Pancreas (tissue), 10 donors: ENCODE measurements around the gene ARV1. TPM values are rescaled to one million over a fixed set of nuclear protein-coding genes. Genes with fewer than 3 reads are reported as not detected.

Experiments
- ATAC-seq, 4 donors: fragments of 200-7000 bp; cut with Tn5 transposase; one replicate each; pipeline versions ENCODE4 v1.8.0 to v1.9.1; 2020; ENCODE audit warnings: mild to moderate bottlenecking in 4 of 4, moderate library complexity in 4 of 4
- DNase-seq, 6 donors: peaks; one replicate each; pipeline ENCODE4 v3.0.0-alpha.2; 2020
- FAIRE-seq: peaks from 2 replicates; lab custom pipeline; 2012; peaks lifted over from hg19 to GRCh38; lab: Jason Lieb, UNC
- H3K27ac ChIP-seq, 4 donors: fragments of 200-600 bp; sonication (generic); 1 replicate in 3 of 4; 2 replicates in 1 of 4; pipeline versions ENCODE4 v1.5.0 to v1.8.0; 2020
- H3K27me3 ChIP-seq, 4 donors: fragments of 200-600 bp; one replicate each; pipeline ENCODE4 v1.8.0; 2021
- H3K36me3 ChIP-seq, 3 donors: fragments of 200-600 bp; sonication (generic) in 1 of 3; one replicate each; pipeline versions ENCODE4 v1.5.0 to v1.8.0; 2020 to 2021
- H3K4me1 ChIP-seq, 3 donors: fragments of 200-600 bp; one replicate each; pipeline ENCODE4 v1.8.0; 2021
- H3K4me3 ChIP-seq, 4 donors: fragments of 200-600 bp; sonication (generic) in 2 of 4; one replicate each; pipeline versions ENCODE4 v1.5.0 to v1.8.0; 2020 to 2021
- H3K9me3 ChIP-seq, 4 donors: fragments of 200-600 bp; one replicate each; pipeline ENCODE4 v1.8.0; 2021
- CTCF ChIP-seq, 4 donors: fragments of 200-600 bp; sonication (generic) in 3 of 4; IDR thresholded peaks; one replicate each; pipeline versions ENCODE4 v1.5.0 to v1.8.0; 2021; ENCODE audit warnings: antibody characterized with exemption in 4 of 4
- WGBS, 2 donors: extraction: QIAGEN DNeasy Blood & Tissue Kit; methylation state at CpG; one replicate each; pipeline ENCODE4 v1.1.7; 2013; 5-methylcytosine and 5-hydroxymethylcytosine counted together
- intact Hi-C, 3 donors: fragments of 100-400 bp; cut with DNase I; formaldehyde crosslinking; loops; one replicate each; pipeline versions ENCODE4 v1.11.1 to v1.14.2; 2022
- polyA plus RNA-seq, 2 donors: library from polyadenylated mRNA; stranded (reverse); fragments of 200-250 nt; gene quantifications; one replicate each; pipeline ENCODE4 v1.2.3, GENCODE V29; 2013
- total RNA-seq, 6 donors: library from RNA; stranded (reverse); fragmentation: NEBNext Ultra II Directional in 4 of 6; extraction: Animal tissue kit (Norgen Biotek cat#: 25700) in 4 of 6; gene quantifications; one replicate each; pipeline versions ENCODE4 v1.2.1 to v1.2.4, GENCODE V29; 2021 to 2023
- donor health status: healthy with polysubstance abuse.
- donor health status: DM: no; HTN: no; CAD: no; lungs with moderate emphysema.
- donor health status: DM: no; HTN: no; CAD: no.
- donor health status: control.
- donor health status: control.
- donor health status: Bipolar disorder and iron deficiency.
- donor health status: DM: yes; HTN: yes; CAD: no.
- donor health status: DM: no; HTN: no; CAD: no.
- donor health status: DM: no; HTN: no; CAD: no.
- donor health status: DM: yes; HTN: yes; CAD: no.

ARV1 gene
- total and polyA plus RNA-seq, 8 donors: 7.4 to 20.1 (median 9.0) TPM

- Histone ChIP-seq H3K27ac (peak overlapping the region in 1 of 4 donors; percentile 28), H3K9me3 (no peaks in the 10 kb centered on the region), H3K4me3 (no peak overlapping the region), H3K4me1 (peaks cover 0 to 28% (median 14%) of the 10 kb centered on the region in 3 donors), H3K36me3 (no peaks in the 10 kb centered on the region), H3K27me3 (no peaks in the 10 kb centered on the region)
- intact Hi-C loops: no loop called here
- 54 to 55% methylated on average over 1 of the region's 1 CpG for WGBS, 2 donors
- DNase-seq: no peak
- ATAC-seq: peak in 2 of 4 donors; percentile 38 to 49
- FAIRE-seq: no peak
- TF ChIP-seq CTCF (IDR thresholded peaks at IDR 0.05): no peak
Measured at GRCh38 chr1:230972855-230973271, 6.0 kb upstream of the ARV1 start.

- 84 to 85% methylated on average over 3 of the region's 3 CpGs for WGBS, 2 donors
- Histone ChIP-seq H3K9me3 (no peaks in the 10 kb centered on the region), H3K27me3 (no peaks in the 10 kb centered on the region), H3K36me3 (no peaks in the 10 kb centered on the region), H3K4me1 (peaks cover 0 to 32% (median 14%) of the 10 kb centered on the region in 3 donors), H3K27ac (no peak overlapping the region), H3K4me3 (no peak overlapping the region)
- ATAC-seq: no peak
- no peak for DNase-seq
- TF ChIP-seq CTCF (IDR thresholded peaks at IDR 0.05): no peak
- intact Hi-C loops: no loop called here
- no peak for FAIRE-seq
Measured at GRCh38 chr1:230975636-230976035, 3.3 kb upstream of the ARV1 start.

- intact Hi-C loops: no loop called here
- no peak for TF ChIP-seq CTCF (IDR thresholded peaks at IDR 0.05)
Measured at GRCh38 chr1:230976360-230976759, 2.5 kb upstream of the ARV1 start.

GRCh38 chr1:230976825-230977747, 1.8 kb upstream of the ARV1 start:
- 48 to 49% methylated on average over 14 of the region's 14 CpGs for WGBS, 2 donors

More at GRCh38 chr1:230976360-230976759, 2.5 kb upstream of the ARV1 start:
- Histone ChIP-seq H3K4me1 (peaks cover 0 to 32% (median 14%) of the 10 kb centered on the region in 3 donors), H3K4me3 (no peak overlapping the region), H3K36me3 (no peaks in the 10 kb centered on the region), H3K27ac (no peak overlapping the region), H3K27me3 (no peaks in the 10 kb centered on the region), H3K9me3 (no peaks in the 10 kb centered on the region)
- ATAC-seq (no peak), FAIRE-seq (no peak), DNase-seq (no peak)
- WGBS, 2 donors: 86 to 92% methylated on average over 4 of the region's 4 CpGs

More at GRCh38 chr1:230976825-230977747, 1.8 kb upstream of the ARV1 start:
- no peak for DNase-seq
- intact Hi-C loops: no loop called here
- H3K4me3 ChIP-seq: peak overlapping the region in 3 of 4 donors; percentile 50 to 83 (median 63)
- H3K27ac ChIP-seq: peak overlapping the region in 3 of 4 donors; percentile 2 to 26 (median 5)
- no peak for TF ChIP-seq CTCF (IDR thresholded peaks at IDR 0.05)
- H3K36me3 ChIP-seq: no peaks in the 10 kb centered on the region
- FAIRE-seq: no peak
- ATAC-seq: no peak
- H3K9me3 ChIP-seq: no peaks in the 10 kb centered on the region
- H3K4me1 ChIP-seq: peaks cover 0 to 28% (median 14%) of the 10 kb centered on the region in 3 donors
- H3K27me3 ChIP-seq: no peaks in the 10 kb centered on the region
